ENCODE results near the gene GRIK4. TPM values are rescaled to one million over a fixed set of nuclear protein-coding genes. Genes with fewer than 3 reads are reported as not detected.

The GRIK4 gene
- polyA plus RNA-seq, 1 experiment, result 0.55 TPM

DNA sequence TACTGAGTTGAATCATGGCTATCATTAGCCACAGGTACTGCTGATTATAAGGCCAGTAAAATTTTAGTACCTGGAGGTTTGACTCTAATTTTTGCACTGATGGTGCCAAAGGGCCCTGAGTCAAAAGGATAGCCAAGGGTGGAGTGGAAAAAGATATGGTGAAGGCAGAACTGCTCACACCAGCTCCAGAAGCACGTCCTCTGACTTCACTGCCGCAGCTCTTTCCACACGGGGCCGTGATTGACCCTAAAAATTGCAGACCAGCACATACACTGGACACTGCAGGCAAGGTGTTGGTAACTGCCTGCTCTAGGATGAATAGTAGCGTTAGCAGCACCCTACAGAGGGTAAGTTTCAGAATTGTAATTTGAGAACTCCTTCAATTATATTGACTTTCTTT is 25.4 kb upstream of the GRIK4 start:
- ChIA-PET CTCF (interaction anchor here (1.2 to 2.2 kb wide), 2 partner anchors 12 to 199 kb away, joined by 3 to 7 read pairs; no protein-coding TSS in a partner anchor), POLR2A (no interaction called here)
- H3K4me3 ChIP-seq (ENCODE audit: low read depth, low read length), result no peak overlapping the region
- H3K27me3 ChIP-seq (ENCODE audit: control insufficient read depth, insufficient read depth, low read length), result no peaks in the 10 kb centered on the region
- TF ChIP-seq, protein P1, sequence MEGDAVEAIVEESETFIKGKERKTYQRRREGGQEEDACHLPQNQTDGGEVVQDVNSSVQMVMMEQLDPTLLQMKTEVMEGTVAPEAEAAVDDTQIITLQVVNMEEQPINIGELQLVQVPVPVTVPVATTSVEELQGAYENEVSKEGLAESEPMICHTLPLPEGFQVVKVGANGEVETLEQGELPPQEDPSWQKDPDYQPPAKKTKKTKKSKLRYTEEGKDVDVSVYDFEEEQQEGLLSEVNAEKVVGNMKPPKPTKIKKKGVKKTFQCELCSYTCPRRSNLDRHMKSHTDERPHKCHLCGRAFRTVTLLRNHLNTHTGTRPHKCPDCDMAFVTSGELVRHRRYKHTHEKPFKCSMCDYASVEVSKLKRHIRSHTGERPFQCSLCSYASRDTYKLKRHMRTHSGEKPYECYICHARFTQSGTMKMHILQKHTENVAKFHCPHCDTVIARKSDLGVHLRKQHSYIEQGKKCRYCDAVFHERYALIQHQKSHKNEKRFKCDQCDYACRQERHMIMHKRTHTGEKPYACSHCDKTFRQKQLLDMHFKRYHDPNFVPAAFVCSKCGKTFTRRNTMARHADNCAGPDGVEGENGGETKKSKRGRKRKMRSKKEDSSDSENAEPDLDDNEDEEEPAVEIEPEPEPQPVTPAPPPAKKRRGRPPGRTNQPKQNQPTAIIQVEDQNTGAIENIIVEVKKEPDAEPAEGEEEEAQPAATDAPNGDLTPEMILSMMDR (IDR thresholded peaks at IDR 0.05; ENCODE audit: low read depth, low read length), result no peak
- no peaks in the 10 kb centered on the region for H3K9me3 ChIP-seq (ENCODE audit: control insufficient read depth, insufficient read depth, low read length)
- H3K27ac ChIP-seq (ENCODE audit: low read depth, low read length), result no peak overlapping the region
- DNase-seq (ENCODE audit: low read depth, low spot score), result no peak

DNA sequence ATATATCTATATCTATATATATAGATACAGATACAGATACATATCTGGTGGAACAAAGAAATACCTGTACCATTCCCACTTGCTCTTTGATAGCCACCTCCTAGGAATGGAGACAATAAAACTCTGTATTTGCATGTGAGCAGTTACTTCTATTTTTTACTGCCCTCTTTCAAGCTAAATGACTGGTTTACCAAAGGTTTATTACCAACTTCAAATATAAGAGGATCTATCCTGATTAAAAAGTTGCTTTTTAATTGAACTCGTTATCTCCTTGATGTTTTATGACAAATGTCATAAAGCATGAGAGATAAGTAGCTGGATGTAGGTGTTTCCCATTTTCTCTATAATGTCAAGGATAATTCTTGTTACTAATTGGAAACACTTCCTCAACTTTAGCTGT is 21.7 kb upstream of the GRIK4 start:
- Histone ChIP-seq H3K27ac (ENCODE audit: low read depth, low read length) (no peak overlapping the region), H3K9me3 (ENCODE audit: control insufficient read depth, insufficient read depth, low read length) (no peaks in the 10 kb centered on the region), H3K4me3 (ENCODE audit: low read depth, low read length) (no peak overlapping the region), H3K27me3 (ENCODE audit: control insufficient read depth, insufficient read depth, low read length) (no peaks in the 10 kb centered on the region)
- no peak for DNase-seq (ENCODE audit: low read depth, low spot score)
- POLR2A ChIA-PET, result no interaction called here
- CTCF ChIA-PET, result interaction anchor here (1.4 kb wide), 1 partner anchor 11 kb away, joined by 3 read pairs; no protein-coding TSS in a partner anchor
- TF ChIP-seq, protein P1 (IDR thresholded peaks at IDR 0.05; ENCODE audit: low read depth, low read length), result no peak

DNA sequence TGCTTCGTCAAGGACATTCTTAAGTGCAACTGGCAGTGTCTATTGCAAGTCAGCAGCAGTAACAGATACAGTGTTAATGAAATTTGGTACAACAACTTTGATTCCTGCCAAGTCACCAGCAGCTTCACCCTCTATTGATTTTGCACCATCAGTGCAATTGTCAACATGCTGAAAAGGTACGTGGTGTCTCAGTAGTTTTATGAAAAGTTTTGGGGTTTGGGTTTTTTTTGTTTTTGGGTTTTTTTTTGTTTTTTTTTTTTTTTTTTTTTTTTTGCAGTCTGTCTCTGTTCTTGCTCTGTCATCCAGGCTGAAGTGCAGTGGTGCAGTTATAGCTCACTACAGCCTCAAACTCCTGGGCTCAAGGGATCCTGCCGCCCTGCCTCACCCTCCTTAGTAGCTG is 19.1 kb upstream of the GRIK4 start:
- TF ChIP-seq, protein P1 (IDR thresholded peaks at IDR 0.05; ENCODE audit: low read depth, low read length), result no peak
- H3K27ac ChIP-seq (ENCODE audit: low read depth, low read length), result no peak overlapping the region
- H3K9me3 ChIP-seq (ENCODE audit: control insufficient read depth, insufficient read depth, low read length), result no peaks in the 10 kb centered on the region
- no peak for DNase-seq (ENCODE audit: low read depth, low spot score)
- CTCF ChIA-PET, result interaction anchor here (0.6 to 0.7 kb wide), 3 partner anchors 136 to 192 kb away, joined by 5 to 11 read pairs (median 5); no protein-coding TSS in a partner anchor
- no peak overlapping the region for H3K4me3 ChIP-seq (ENCODE audit: low read depth, low read length)
- no peaks in the 10 kb centered on the region for H3K27me3 ChIP-seq (ENCODE audit: control insufficient read depth, insufficient read depth, low read length)
- POLR2A ChIA-PET, result no interaction called here

DNA sequence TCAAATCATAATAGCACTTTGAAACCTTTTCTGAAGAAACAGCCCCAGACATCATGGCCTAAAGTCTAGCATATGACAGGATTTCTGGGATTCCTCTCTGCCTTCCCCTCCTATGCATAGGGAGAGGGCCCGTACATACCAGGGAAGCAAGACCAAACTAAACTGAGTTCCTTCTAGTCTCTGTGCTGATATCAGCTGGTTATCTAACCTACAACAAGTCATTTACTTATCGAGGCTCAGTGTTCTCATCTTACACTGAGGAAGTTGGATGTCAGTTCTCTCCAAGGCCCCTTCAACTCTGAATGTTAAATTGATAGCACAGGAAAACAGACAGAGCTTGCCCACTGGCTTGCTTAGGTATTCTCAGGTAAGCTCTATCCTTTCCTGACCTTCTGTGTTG is 17.0 kb upstream of the GRIK4 start:
- no peak overlapping the region for H3K4me3 ChIP-seq (ENCODE audit: low read depth, low read length)
- H3K9me3 ChIP-seq (ENCODE audit: control insufficient read depth, insufficient read depth, low read length), result no peaks in the 10 kb centered on the region
- ChIA-PET CTCF (no interaction called here), POLR2A (no interaction called here)
- no peaks in the 10 kb centered on the region for H3K27me3 ChIP-seq (ENCODE audit: control insufficient read depth, insufficient read depth, low read length)
- no peak for DNase-seq (ENCODE audit: low read depth, low spot score)
- no peak overlapping the region for H3K27ac ChIP-seq (ENCODE audit: low read depth, low read length)
- TF ChIP-seq, protein P1 (IDR thresholded peaks at IDR 0.05; ENCODE audit: low read depth, low read length), result no peak

DNA sequence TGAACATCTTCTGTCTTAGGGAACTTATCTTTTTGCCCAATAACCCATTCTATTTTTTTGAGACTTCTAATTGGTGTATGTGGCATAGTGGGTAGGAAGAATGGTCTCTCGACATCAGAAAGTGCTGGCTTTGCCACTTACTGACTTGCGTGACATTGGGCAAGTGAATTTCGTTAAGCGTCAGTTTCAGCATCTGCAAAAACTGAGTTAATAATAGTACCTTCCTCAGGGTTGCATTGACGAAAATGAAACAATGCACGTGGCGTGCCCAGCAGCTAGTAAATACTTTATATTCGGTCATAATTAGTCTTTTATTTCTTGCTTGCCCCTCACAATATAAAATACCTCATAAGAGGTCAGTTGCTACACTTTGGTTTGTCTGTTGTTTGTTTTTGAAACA is 12.5 kb upstream of the GRIK4 start:
- no peaks in the 10 kb centered on the region for H3K27me3 ChIP-seq (ENCODE audit: control insufficient read depth, insufficient read depth, low read length)
- CTCF ChIA-PET, result interaction anchor here (4.5 kb wide), 1 partner anchor 12 kb away, joined by 18 read pairs; the partner anchor contains the start of gene GRIK4
- no peaks in the 10 kb centered on the region for H3K9me3 ChIP-seq (ENCODE audit: control insufficient read depth, insufficient read depth, low read length)
- TF ChIP-seq, protein P1 (IDR thresholded peaks at IDR 0.05; ENCODE audit: low read depth, low read length), result no peak
- POLR2A ChIA-PET, result interaction anchor here (1.0 kb wide), 1 partner anchor 160 kb away, joined by 3 read pairs; no protein-coding TSS in a partner anchor
- H3K27ac ChIP-seq (ENCODE audit: low read depth, low read length), result no peak overlapping the region
- H3K4me3 ChIP-seq (ENCODE audit: low read depth, low read length), result no peak overlapping the region
- no peak for DNase-seq (ENCODE audit: low read depth, low spot score)

All from AG04450 (cell line).